HepG2 (cell line): ENCODE results near the gene OR52I1. TPM values are rescaled to one million over a fixed set of nuclear protein-coding genes. Genes with fewer than 3 reads are reported as not detected.

Experiments used
- ATAC-seq: fragments of 200-7000 bp; cut with Tn5 transposase; 3 replicates; pipeline ENCODE4 v1.9.1; 2020; ENCODE audit warnings: mild to moderate bottlenecking, moderate library complexity
- BruUV-seq: library from RNA; stranded (reverse); fragments of 400-500 nt; replicated peaks from 2 replicates; lab custom pipeline; 2021; lab: Mats Ljungman, UMichigan
- CTCF ChIA-PET: fragments of 300-600 bp; formaldehyde crosslinking; extraction: SDS; loops from one replicate; lab custom pipeline; 2021; ENCODE audit warnings: low total read pairs, inconsistent platforms, low intra/inter-chr PET ratio; lab: Yijun Ruan, JAX
- POLR2A ChIA-PET: fragments of 350-600 bp; sonication (Branson Sonifier 250); formaldehyde crosslinking; loops from one replicate; lab custom pipeline; 2020; ENCODE audit warnings: antibody characterized with exemption, inconsistent platforms; lab: Yijun Ruan, JAX
- DNase-seq: peaks from one replicate; pipeline ENCODE4 v3.0.0-alpha.2; 2015; ENCODE audit warnings: low spot score
- FAIRE-seq: peaks from 3 replicates; lab custom pipeline; 2011; peaks lifted over from hg19 to GRCh38; lab: Jason Lieb, UNC
- H2AFZ ChIP-seq: one replicate; pipeline ENCODE4 v1.6.1; 2011; ENCODE audit warnings: low read length, inconsistent platforms
- H3K27ac ChIP-seq: fragments of 300-600 bp; 3 replicates; pipeline ENCODE4 v1.8.0; 2011; ENCODE audit warnings: mixed run types, mild to moderate bottlenecking, mixed read lengths, low read length, inconsistent platforms; ENCODE audit not compliant: insufficient read depth; ENCODE audit errors: extremely low read length
- H3K27me3 ChIP-seq, 2 experiments: fragments of 200-600 bp in 1 of 2; 2 replicates in 1 of 2; 3 replicates in 1 of 2; pipeline versions ENCODE4 v1.6.0 to v1.8.0; 2011; ENCODE audit warnings: low read length in 2 of 2, mild to moderate bottlenecking in 2 of 2, moderate library complexity in 2 of 2, inconsistent platforms in 1 of 2; ENCODE audit not compliant: insufficient read depth in 2 of 2, control insufficient read depth in 1 of 2
- H3K36me3 ChIP-seq, 2 experiments: fragments of 200-600 bp in 1 of 2; replicated peaks in 1 of 2; 2 replicates in 1 of 2; 3 replicates in 1 of 2; pipeline versions ENCODE4 v1.5.1 to v1.8.0; 2011; ENCODE audit warnings: low read length in 2 of 2, inconsistent platforms in 1 of 2; ENCODE audit not compliant: insufficient read depth in 2 of 2, control insufficient read depth in 1 of 2
- H3K4me1 ChIP-seq: 2 replicates; pipeline ENCODE4 v1.5.1; 2012; ENCODE audit warnings: low read length, inconsistent platforms; ENCODE audit not compliant: insufficient read depth
- H3K4me2 ChIP-seq: 2 replicates; pipeline ENCODE4 v1.6.0; 2011; ENCODE audit warnings: low read depth, low read length, inconsistent platforms
- H3K4me3 ChIP-seq, 3 experiments: fragments of 200-600 bp in 1 of 3; sonication (generic), shearing (Covaris generic) in 1 of 3; replicated peaks in 1 of 3; 2 replicates each; pipeline ENCODE4 v1.5.1; 2011 to 2016; ENCODE audit warnings: low read length in 3 of 3, inconsistent platforms in 2 of 3, low read depth in 2 of 3, mild to moderate bottlenecking in 2 of 3, control low read depth in 1 of 3, mixed read lengths in 1 of 3; ENCODE audit not compliant: insufficient read depth in 1 of 3
- H3K79me2 ChIP-seq: one replicate; pipeline ENCODE4 v1.6.1; 2011; ENCODE audit warnings: low read length, inconsistent platforms; ENCODE audit not compliant: insufficient read depth
- H3K9ac ChIP-seq: 2 replicates; pipeline ENCODE4 v1.6.0; 2011; ENCODE audit warnings: mild to moderate bottlenecking, low read depth, low read length, inconsistent platforms; ENCODE audit not compliant: insufficient read depth
- H3K9me3 ChIP-seq: 2 replicates; pipeline ENCODE4 v1.5.1; 2012; ENCODE audit warnings: mild to moderate bottlenecking, low read length
- H4K20me1 ChIP-seq: 2 replicates; pipeline ENCODE4 v1.6.0; 2011; ENCODE audit warnings: inconsistent platforms, mild to moderate bottlenecking, low read length, moderate library complexity; ENCODE audit not compliant: insufficient read depth
- HMGXB3 ChIP-seq: sonication (generic); formaldehyde crosslinking; IDR thresholded peaks from 2 replicates; pipeline ENCODE4 v1.4.0; 2020; ENCODE audit warnings: missing genetic modification reagents, borderline replicate concordance
- HNRNPK ChIP-seq: fragments of 200-400 bp; formaldehyde crosslinking; IDR thresholded peaks from 2 replicates; pipeline ENCODE4 v1.6.1; 2018; ENCODE audit warnings: low read length, low read depth, moderate library complexity, mild to moderate bottlenecking; ENCODE audit not compliant: poor library complexity, severe bottlenecking
- PCBP1 ChIP-seq: fragments of 200-400 bp; formaldehyde crosslinking; IDR thresholded peaks from 2 replicates; pipeline ENCODE4 v1.6.1; 2017; ENCODE audit warnings: mild to moderate bottlenecking, low read depth, low read length, borderline replicate concordance
- SAP130 ChIP-seq: IDR thresholded peaks from 2 replicates; pipeline ENCODE4 v1.6.1; 2016; ENCODE audit warnings: low read depth
- ZBTB33 ChIP-seq: sonication (generic); formaldehyde crosslinking; IDR thresholded peaks from 2 replicates; pipeline ENCODE4 v1.4.0; 2020; ENCODE audit warnings: missing genetic modification reagents
- ZNF562 ChIP-seq: sonication (generic); formaldehyde crosslinking; IDR thresholded peaks from 2 replicates; pipeline ENCODE4 v1.8.0; 2022; ENCODE audit warnings: missing genetic modification reagents, borderline replicate concordance
- in situ Hi-C: cut with HindIII; loops from 2 replicates; pipeline ENCODE4 v1.10.0; 2017; ENCODE audit warnings: low pct_unique_long_range_greater_than_20kb; ENCODE audit not compliant: extremely low pct_ligation_motif_present
- intact Hi-C: fragments of 100-400 bp; cut with micrococcal nuclease; formaldehyde crosslinking; loops from one replicate; pipeline ENCODE4 v1.10.0; 2022; ENCODE audit not compliant: unreplicated experiment
- polyA plus RNA-seq, 8 experiments: library from polyadenylated mRNA; depleted of rRNA in 3 of 8; stranded (reverse) in 7 of 8; unstranded in 1 of 8; fragments of >200 nt; fragmentation: Illumina TruSeq in 4 of 8; extraction: Trizol in 4 of 8; gene quantifications; 2 replicates each; pipeline versions ENCODE4 v1.2.1 to v1.2.3, GENCODE V29; 2011 to 2016; ENCODE audit warnings: low read depth in 4 of 8, missing spikeins in 1 of 8, mixed read lengths in 1 of 8; ENCODE audit not compliant: insufficient read depth in 1 of 8
- total RNA-seq, 5 experiments: library from RNA; depleted of rRNA; stranded (reverse); fragments of >200 nt; fragmentation: Illumina TruSeq; extraction: Trizol; gene quantifications; 2 replicates each; pipeline ENCODE4 v1.2.3, GENCODE V29; 2016; ENCODE audit warnings: low read depth in 1 of 5

OR52I1 gene
- total and polyA plus RNA-seq, 2 of the 13 experiments (the other 11 are each of a cell fraction or from before 2014, with no cell fraction given): not detected

GRCh38 chr11:4615856-4616444, 22.1 kb downstream of the OR52I1 start:
- in situ Hi-C loops (no loop called here), intact Hi-C loops (no loop called here)
- Histone ChIP-seq H3K4me1 (no peaks in the 10 kb centered on the region), H3K9ac (no peak overlapping the region), H3K27me3 (0 out of 5 replicates have a peak, but pooled peaks cover 0 to 3% of the 10 kb centered on the region in 2 experiments), H3K79me2 (no peaks in the 10 kb centered on the region), H4K20me1 (no peaks in the 10 kb centered on the region), H3K9me3 (no peaks in the 10 kb centered on the region), H3K36me3 (no peaks in the 10 kb centered on the region), H3K4me2 (no peak overlapping the region), H2AFZ (no peak overlapping the region), H3K27ac (no peak overlapping the region), H3K4me3 (no peak overlapping the region)
- CTCF ChIA-PET: no interaction called here
- ATAC-seq (no peak), DNase-seq (no peak), FAIRE-seq (no peak)
- POLR2A ChIA-PET: no interaction called here
- TF ChIP-seq HNRNPK (peak; percentile 96), ZNF562 (CRISPR knock-in tag) (no peak), SAP130 (CRISPR knock-in tag) (no peak), PCBP1 (no peak), ZBTB33 (CRISPR knock-in tag) (no peak), HMGXB3 (CRISPR knock-in tag) (no peak)
- BruUV-seq: no TSS peak
